ENCODE results near the gene SCAF8. TPM values are rescaled to one million over a fixed set of nuclear protein-coding genes. Genes with fewer than 3 reads are reported as not detected.
"Not testable (repeated sequence)": the region's sequence is repeated elsewhere in the genome, so short reads cannot be mapped to it uniquely, and the experiment has no call there.

Gene SCAF8
- total RNA-seq, 1 donor from 2014 or later = 17.6 TPM

GRCh38 chr6:154737424-154737823 is 4.2 kb downstream of the SCAF8 start:
- no peaks in the 10 kb centered on the region for H3K27me3 ChIP-seq (ENCODE audit: control insufficient read depth, insufficient read depth, low read length)
- no peak for TF ChIP-seq CTCF (IDR thresholded peaks at IDR 0.05; ENCODE audit: insufficient read depth, low read length, severe bottlenecking)
- no peak for FAIRE-seq
- no peak overlapping the region for H3K4me3 ChIP-seq (ENCODE audit: low read depth, low read length)
- no peak for DNase-seq (ENCODE audit: low read depth)
- H3K36me3 ChIP-seq (ENCODE audit: control insufficient read depth, insufficient read depth, low read length) = peaks cover 3% of the 10 kb centered on the region

GRCh38 chr6:154738551-154738961 is 5.3 kb downstream of the SCAF8 start:
- DNase-seq (ENCODE audit: low read depth) (no peak), FAIRE-seq (no peak)
- H3K27me3 ChIP-seq (ENCODE audit: control insufficient read depth, insufficient read depth, low read length) = no peaks in the 10 kb centered on the region
- no peak for TF ChIP-seq CTCF (IDR thresholded peaks at IDR 0.05; ENCODE audit: insufficient read depth, low read length, severe bottlenecking)
- no peak overlapping the region for H3K4me3 ChIP-seq (ENCODE audit: low read depth, low read length)
- peaks cover 3% of the 10 kb centered on the region for H3K36me3 ChIP-seq (ENCODE audit: control insufficient read depth, insufficient read depth, low read length)

- H3K4me3 ChIP-seq (ENCODE audit: low read depth, low read length) = no peak overlapping the region
- no peak for TF ChIP-seq CTCF (IDR thresholded peaks at IDR 0.05; ENCODE audit: insufficient read depth, low read length, severe bottlenecking)
- no peak for FAIRE-seq
These were observed 7.4 kb downstream of the SCAF8 start for GRCh38 chr6:154740658-154741057.

GRCh38 chr6:154742891-154743290 is 9.7 kb downstream of the SCAF8 start:
- Histone ChIP-seq H3K36me3 (ENCODE audit: control insufficient read depth, insufficient read depth, low read length) (no peaks in the 10 kb centered on the region), H3K4me3 (ENCODE audit: low read depth, low read length) (no peak overlapping the region), H3K27me3 (ENCODE audit: control insufficient read depth, insufficient read depth, low read length) (no peaks in the 10 kb centered on the region)
- no peak for TF ChIP-seq CTCF (IDR thresholded peaks at IDR 0.05; ENCODE audit: insufficient read depth, low read length, severe bottlenecking)
- FAIRE-seq = no peak
- DNase-seq (ENCODE audit: low read depth) = no peak

More at GRCh38 chr6:154740658-154741057, 7.4 kb downstream of the SCAF8 start:
- Histone ChIP-seq H3K27me3 (ENCODE audit: control insufficient read depth, insufficient read depth, low read length) (no peaks in the 10 kb centered on the region), H3K36me3 (ENCODE audit: control insufficient read depth, insufficient read depth, low read length) (peaks cover 3% of the 10 kb centered on the region)
- no peak for DNase-seq (ENCODE audit: low read depth)

- FAIRE-seq = not testable (repeated sequence)
These were observed 11.0 kb downstream of the SCAF8 start for GRCh38 chr6:154744029-154744745.

GRCh38 chr6:154745243-154745642 is 12.0 kb downstream of the SCAF8 start:
- FAIRE-seq (no peak), DNase-seq (ENCODE audit: low read depth) (no peak)
- no peak for TF ChIP-seq CTCF (IDR thresholded peaks at IDR 0.05; ENCODE audit: insufficient read depth, low read length, severe bottlenecking)
- Histone ChIP-seq H3K4me3 (ENCODE audit: low read depth, low read length) (no peak overlapping the region), H3K36me3 (ENCODE audit: control insufficient read depth, insufficient read depth, low read length) (no peaks in the 10 kb centered on the region), H3K27me3 (ENCODE audit: control insufficient read depth, insufficient read depth, low read length) (no peaks in the 10 kb centered on the region)

More at GRCh38 chr6:154744029-154744745, 11.0 kb downstream of the SCAF8 start:
- H3K36me3 ChIP-seq (ENCODE audit: control insufficient read depth, insufficient read depth, low read length); H3K27me3 ChIP-seq (ENCODE audit: control insufficient read depth, insufficient read depth, low read length); H3K4me3 ChIP-seq (ENCODE audit: low read depth, low read length); DNase-seq (ENCODE audit: low read depth): not testable (repeated sequence)

All from bronchial epithelial cell (primary cell).